Activated T-helper 1 cell treated with anti-CD3 and anti-CD28 coated beads, Interleukin-2, amount 50 U/mL, for 16 hours (primary cell): ENCODE results near the gene SFTA2.
"Not testable (repeated sequence)": the region's sequence is repeated elsewhere in the genome, so short reads cannot be mapped to it uniquely, and the experiment has no call there.

Experiments used
- DNase-seq, 2 donors: peaks; one replicate each; pipeline ENCODE4 v3.0.0-alpha.2; 2020; ENCODE audit warnings: low read depth in 1 of 2, low spot score in 1 of 2

The SFTA2 gene

DNA sequence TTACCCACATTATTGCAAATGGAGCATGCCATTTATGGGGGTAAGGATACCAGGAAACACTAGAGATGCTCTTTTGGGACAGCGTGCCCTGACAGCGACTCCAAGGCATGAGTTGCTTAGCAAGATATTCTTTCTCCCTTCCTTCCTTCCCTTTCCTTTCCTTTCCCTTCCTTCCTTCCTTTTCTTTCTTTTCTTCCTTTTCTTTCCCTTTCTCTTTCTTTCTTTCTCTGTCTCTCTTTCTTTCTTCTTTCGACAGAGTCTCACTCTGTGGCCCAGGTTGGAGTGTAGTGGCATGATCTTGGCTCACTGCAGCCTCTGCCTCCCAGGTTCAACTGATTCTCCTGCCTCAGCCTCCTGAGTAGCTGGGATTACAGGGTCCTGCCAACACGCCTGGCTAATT lies 12.1 kb upstream of the SFTA2 start:
- no peak for DNase-seq

DNA sequence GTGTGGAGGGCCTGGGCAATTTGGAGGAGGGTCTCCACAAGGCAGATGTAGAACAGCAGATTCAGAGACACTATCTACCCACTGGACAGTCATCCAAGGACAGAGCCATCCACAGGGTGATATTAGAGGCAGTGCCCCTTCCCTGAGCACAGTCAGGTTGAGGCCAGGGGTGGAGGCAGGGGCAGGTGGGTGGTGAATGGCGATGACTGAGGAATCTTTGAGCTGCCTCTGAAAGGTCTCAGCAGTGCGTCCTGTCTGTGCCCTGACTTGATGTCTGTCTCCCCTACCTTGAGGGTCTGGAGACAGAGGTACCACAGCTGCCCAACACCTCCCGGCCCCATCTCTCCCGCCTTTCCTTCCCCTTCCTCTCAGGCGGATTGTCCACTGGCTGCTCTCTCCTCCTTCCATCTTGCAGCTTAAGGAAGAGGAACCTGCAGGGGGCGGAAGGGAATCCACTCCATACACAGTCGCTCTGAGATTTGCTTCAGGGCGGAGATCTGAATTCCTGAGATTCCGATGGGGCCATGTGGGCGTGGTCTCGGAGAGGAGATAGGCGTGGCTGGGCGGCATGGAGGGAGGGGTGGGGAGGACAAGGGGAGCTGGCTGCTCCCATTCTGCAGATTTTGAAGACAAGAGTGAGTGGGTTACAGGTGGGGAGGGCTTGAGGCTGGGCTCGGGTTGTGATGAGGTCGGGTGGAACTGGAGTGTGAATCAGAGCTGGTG lies 10.5 kb upstream of the SFTA2 start:
- DNase-seq = no peak

GRCh38 chr6:30940361-30940986 lies 8.5 kb upstream of the SFTA2 start, which contains the start of gene MUCL3:
TSS of gene MUCL3 (plus strand) at chr6:30940973. CDS start at chr6:30941000, 27 bp downstream.
- DNase-seq = no peak

GRCh38 chr6:30939473-30939872 lies 7.5 kb upstream of the SFTA2 start:
- no peak for DNase-seq

DNA sequence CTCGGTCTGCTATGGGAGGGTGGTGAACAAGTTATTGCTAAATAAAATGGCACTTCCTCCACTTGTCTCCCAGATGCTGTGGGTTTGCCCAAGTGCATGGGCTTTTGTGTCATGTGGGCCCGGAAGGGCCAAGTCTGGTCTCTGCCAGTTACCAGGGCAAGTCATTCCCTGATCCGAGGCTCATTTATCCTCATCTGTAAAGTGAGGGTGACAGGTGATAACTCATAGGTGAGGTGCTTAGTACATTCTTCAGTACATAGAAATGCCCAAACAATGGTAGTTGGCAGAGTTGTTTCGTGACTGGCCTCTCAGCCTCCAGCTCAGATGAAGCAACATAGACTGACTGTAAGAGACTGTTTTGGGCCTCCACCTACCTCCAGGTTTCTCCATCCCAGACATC lies 6.8 kb upstream of the SFTA2 start:
- DNase-seq = no peak

GRCh38 chr6:30937265-30937664 lies 5.3 kb upstream of the SFTA2 start:
- no peak for DNase-seq

DNA sequence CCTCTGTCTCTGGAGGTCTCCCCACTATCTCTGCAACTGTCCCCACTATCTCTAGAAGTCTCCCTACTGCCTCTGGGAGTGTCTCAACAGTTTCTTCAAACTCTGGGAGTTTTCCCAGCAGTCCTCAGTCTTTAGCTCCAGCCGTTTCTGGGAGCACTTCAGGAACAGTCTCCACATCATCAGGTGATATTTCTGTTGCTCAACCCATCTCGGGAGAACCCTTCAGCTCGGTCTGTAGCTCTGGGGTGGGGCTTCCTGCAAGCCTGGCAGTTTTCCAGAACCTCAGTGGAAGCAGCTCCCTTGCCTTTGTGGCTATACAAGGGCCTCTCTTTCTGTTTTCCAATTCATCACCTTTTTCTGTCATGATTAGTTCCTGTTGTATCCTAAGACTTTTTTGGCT lies 3.0 kb upstream of the SFTA2 start:
- no peak for DNase-seq

GRCh38 chr6:30932665-30933365 lies 845 bp upstream of the SFTA2 start:
- DNase-seq = no peak

DNA sequence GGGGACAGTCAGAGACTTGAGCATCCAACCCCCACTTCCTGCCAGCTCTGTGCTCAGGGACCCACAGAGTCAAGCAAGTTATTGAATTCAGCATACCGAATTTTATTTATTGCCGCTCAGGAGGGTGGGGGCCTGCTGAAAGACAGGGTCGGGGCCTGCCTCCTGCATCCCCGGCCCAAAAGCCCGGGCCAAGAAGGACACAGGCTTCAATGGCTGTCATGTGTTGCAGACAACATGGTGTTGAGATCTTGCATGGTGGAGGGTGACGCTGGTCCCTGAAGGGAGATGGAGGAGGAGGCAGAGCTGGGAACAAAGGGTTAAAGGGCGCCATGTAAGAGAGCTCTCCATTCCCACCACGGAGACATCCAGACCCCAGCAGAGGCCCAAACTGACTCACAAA lies 698 bp downstream of the SFTA2 start:
- DNase-seq = no peak

GRCh38 chr6:30930506-30930905 lies 1.5 kb downstream of the SFTA2 start:
- DNase-seq = no peak

DNA sequence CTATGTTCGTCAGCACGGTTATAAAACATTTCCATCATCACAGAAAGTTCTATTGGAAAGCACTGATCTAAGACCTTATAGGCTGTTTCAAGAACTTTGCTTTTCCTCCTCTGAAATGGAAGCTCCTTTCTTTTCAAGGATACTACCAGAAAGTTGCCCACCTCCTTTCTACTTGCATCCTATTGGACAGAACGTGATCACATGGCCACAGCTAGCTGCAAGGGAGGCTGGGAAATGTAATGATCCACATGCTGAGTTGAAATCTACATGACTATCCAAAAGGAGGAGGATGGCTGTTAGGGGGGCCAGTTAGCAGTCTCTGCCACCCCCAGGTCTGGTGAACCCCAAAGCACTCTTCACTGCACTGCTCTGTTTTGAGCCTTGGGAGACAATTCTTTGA lies 3.3 kb downstream of the SFTA2 start:
- DNase-seq = no peak

GRCh38 chr6:30927080-30927479 lies 4.9 kb downstream of the SFTA2 start:
- DNase-seq = not testable (repeated sequence)

DNA sequence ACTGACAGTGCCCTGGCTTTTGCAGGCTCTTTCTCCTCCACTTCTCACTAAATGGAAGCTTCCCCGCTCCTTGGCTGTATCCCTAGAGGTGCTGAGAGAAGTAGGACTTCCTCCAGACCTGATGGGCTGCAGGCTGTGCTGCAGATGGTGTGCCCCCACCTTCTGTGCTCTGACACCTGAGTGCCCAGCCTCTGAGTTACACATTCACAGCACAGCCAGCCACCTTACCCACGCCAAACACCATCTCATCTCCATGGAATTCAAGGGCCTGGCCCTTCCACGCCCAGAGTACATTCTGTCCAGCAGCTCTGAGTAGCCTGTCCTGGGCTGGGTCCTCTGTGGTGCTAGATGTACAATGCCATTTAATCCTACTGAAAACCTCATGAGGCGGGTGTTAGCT lies 5.3 kb downstream of the SFTA2 start:
- no peak for DNase-seq

DNA sequence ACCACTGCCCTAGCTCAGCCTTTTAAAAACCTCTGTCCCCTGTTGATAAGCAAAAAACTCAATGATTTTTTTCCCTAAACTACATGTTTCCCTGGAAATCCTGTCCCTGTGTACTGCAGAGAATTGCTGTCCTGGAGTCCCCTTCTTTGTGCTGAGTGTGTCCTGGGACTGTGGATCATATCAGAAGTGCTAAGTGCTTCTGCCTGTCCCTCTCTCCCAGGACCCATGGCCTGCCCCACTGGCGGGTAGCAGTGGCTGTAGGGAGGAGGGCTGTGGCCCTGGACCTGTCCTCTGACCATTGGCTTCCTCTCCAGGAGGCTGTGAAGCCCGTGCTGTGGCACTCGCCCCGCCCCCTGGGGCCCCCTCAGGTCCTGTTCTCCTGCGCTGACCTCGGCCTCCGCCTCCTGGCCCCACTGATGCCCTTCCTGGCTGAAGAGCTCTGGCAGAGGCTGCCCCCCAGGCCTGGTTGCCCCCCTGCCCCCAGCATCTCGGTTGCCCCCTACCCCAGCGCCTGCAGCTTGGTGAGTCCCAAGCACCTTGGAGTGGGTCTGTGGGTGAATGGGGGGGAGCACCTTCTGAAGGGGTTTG lies 7.8 kb downstream of the SFTA2 start:
- not testable (repeated sequence) for DNase-seq

DNA sequence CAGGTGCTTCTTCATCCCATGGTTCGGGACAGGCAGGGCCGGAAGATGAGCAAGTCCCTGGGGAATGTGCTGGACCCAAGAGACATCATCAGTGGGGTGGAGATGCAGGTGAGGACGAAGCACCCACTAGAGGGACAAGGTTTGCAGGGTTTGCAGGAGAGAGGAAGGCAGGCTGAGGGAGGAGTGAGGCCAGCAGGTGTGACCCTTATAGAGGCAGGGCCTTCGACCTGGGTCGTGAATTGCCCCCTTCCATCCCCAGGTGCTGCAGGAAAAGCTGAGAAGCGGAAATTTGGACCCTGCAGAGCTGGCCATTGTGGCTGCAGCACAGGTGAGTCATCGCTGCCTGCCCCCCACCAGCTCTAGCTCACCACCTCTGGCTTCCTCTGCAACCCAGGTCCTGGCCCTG lies 9.5 kb downstream of the SFTA2 start:
- DNase-seq = no peak

DNA sequence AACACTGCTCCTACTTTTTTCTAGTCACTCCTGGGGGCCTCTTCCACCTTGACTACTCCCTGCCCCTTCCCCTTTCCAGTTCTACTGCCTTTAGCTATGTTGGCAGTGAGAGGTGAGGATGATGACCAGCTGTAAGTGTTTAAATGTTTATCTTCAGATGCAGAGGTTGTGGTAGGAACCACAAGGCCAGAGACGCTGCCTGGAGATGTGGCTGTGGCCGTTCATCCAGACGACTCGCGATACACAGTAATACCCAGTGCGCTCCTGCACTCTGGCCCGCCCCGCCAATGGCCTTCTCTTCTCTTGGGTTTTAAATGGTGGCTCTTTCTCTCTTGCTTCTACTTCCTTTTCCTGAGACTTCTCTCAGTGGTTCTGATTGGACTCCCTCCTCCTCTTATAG lies 13.3 kb downstream of the SFTA2 start:
- no peak for DNase-seq

DNA sequence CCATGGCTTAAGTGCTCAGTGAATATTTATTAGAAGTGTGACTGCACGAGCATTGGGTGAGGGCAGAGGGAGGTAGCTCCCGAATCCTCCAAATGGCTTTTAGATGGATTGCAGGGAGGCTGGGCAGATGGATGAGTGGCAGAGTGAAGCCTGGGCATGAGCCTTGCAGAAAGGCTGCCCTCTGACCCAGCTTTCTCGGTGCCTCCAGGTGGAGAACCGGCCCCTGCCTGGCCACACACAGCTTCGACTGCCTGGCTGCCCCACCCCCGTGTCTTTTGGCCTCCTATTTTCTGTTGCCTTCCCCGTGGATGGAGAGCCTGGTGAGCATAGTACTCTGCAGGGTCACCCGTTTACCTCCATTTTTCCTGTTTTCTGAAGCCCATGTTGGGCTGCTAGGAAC lies 14.5 kb downstream of the SFTA2 start:
- DNase-seq = no peak

DNA sequence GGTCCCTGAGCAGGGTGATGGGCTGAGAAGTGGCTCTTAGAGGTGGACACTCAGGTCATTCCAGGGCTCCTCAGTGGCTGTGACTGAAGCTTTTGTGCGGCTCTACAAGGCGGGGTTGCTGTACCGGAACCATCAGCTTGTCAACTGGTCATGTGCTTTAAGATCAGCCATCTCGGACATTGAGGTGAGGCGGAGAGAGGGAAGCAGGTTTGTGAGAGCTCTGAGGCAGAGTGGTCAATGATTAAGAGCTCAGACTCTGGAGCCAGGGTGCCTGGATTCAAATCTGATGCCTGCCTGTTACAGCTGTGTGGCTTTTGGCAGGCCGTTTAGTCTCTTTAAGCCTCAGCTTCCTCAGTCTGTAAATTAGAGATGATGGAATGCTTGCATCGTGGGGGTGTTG lies 14.9 kb downstream of the SFTA2 start:
- DNase-seq = no peak

DNA sequence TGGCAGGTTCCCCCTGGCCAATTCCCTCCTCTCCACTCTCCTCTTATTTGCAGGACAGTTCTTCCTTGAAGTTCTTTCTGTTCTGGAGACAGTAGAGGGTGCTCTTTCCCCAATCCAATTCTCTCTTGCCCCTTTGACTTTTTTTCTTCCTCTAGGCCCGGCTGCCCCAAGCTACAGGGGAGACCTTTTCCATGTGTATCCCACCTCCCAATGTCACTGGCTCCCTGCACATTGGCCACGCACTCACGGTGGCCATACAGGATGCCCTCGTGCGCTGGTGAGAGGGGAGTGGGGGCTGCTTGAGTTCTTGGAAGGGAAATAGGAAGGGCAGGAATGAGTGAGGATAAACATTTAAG lies 16.4 kb downstream of the SFTA2 start:
- DNase-seq = no peak

- DNase-seq = no peak
These were observed 16.9 kb downstream of the SFTA2 start for GRCh38 chr6:30914854-30915590.

DNA sequence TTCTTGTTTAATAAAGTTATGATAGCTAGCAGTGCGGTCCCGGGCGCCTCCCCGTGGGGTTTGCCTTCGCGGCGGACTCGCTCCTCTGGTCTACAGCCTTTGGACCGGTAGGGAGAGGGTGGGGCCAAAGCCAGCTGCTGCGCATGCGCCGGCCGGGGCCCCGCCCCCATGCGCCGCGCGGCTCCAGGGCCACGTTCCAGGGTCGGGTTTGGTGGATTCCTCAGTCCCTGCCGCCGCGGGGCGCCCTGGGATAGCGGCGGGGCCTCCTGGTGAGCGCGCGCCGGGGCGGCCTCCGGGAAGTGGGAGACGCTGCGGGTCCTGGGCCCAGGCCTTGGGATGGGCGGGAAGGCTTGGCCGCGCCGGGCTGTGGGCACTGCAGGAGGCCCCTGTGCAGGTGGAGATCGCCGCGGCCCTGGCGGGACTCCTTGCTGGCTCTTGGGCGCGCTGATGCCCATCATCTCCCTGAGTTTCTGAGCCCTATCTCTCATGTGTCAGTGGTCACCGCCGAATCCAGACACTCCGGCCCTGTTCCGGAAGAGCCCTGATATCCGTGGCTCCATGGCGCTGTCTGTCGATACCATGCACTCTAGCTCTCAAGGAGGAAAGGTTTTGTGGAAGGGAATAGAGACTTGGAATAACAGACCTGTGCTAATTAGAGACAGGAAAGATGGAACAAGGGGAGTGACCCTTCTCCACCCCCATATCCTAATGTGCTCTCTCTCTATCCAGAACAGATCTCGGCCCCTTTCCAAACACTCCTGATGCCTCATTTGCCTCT lies 17.7 kb downstream of the SFTA2 start, which contains the start of gene VARS2:
Gene VARS2, plus strand, starts transcription at position 163 of the 778 bp plus-strand sequence. Its CDS starts 599 bp downstream, at position 762.
- DNase-seq = peak; percentile 62 to 85
